NCI-H748 (cell line): ENCODE data around the gene CYGB.

ENCODE experiments used
- DNase-seq: peaks from one replicate; lab custom pipeline; 2025; ENCODE audit not compliant: unreplicated experiment; lab: John Stamatoyannopoulos, UW

Gene CYGB

DNA sequence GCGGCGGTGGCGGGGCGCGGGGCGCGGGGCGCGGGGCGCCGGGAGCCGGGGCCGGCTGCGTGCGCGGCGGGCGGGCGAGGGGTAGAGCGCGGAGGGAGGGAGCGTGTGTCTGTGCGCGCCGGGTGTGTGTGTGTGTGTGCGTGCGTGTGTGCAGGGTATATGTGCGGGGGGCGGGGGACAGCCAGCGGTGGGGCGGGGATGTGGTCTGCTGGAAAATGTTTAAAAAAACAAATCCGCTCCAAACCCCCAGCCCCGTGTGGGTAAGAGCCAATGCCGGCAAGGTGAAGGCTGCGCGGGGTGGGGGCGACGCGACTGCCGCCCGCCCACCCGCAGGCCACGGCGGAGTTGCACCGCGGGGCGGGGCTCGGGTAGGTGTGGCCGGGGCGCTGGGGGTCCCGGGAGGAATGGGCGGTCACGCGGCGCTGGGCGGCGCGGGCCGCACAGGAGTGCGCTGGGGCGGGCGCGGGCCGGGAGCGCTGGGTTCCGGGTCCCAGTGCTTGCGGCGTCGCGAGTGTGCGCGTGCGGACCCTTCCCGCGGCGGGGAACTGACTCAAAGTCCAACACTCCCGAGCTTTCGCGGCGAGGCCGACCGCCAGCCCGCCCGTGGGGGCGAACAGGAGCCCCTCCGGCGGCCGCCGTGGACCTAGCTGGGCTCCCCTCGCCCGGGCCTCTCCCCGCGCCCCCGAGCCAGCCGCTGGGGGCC lies at the start of gene CYGB:
TSS of gene CYGB (minus strand) at position 132 of the 703 bp plus-strand sequence. CDS start 167 bp downstream, outside the sequence.
- peak; percentile 40 for DNase-seq

DNA sequence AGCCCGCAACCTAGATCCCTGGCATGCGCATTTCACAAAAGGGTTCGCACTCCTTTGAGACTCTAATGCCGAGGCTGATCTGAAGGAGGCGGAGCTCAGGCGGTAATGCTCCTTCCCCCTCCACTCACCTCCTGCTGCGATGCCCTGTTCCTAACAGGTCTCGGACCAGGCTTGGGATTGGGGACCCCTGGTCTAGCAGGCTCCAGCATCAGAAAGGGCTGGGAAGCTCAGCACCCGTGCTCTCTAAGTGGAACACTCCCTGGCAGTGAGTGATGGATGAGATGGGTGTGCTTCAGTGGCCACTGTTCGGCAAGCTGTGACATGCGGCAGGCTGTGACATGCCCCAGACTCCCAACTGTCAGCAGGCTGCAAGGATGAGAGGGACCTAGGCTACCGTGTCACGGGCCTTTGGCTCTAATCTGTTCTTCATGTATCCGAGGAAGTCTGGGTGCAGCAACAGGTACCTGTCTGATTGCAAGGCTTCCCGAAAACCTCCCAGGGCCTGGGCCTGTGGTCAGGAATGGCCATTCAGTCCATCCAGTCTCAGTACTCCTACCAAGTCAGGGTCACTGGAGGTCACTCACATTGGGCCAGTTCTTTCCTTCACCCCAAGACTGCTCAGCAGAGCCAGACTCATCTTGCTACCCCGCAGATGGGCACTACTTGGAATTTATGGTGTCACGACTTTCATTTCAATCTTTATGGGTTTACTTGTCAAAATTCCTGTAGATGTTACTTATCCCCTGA lies 49.4 kb upstream of the CYGB start:
- DNase-seq, result no peak

DNA sequence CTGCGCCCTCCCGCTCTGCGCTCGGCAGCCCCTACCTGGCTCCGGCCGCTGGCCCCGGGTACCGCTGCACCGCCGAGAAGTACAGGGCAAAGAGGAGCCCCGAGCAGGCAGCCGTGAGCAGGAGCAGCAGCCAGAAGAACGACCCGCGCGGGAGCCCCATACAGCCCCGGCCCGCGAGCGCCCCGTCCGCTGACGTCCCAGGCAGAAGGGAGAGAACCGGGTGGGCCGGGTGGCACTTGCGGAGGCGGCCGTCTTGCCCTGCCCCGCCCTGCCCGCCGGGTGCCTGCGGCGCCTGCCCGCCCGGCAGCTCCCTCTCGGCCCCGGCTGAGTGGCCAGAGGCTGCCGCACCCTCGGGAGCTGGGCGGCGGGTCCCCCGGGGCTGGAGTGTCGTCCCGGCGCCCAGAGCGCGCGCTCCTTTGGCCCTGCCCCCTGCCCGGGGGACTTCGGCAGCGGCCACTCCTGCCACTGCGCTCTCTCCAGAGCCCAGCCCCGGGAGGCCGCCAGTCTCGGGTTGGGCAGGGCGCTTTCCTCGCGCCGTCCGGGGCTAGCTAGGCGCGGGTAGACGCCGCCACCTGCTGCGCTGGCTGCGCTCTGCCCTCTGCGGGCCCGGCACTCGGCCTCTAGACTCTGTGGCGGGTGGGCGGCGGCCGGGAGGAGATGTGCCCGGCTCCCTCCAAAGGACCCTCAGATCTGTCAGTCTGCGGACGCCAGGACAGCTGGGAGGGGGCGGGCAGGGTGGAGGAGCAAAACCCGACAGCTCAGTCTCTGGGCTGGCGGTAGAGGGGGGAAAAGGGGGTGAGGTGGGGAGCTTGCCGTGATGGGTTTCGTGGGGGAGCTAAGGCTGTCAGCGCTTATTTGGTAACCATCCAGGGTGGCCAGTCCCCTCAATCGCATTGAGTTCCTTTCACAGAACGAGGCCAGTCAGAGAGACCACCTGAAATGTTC lies 48.4 kb upstream of the CYGB start, which contains the start of gene ST6GALNAC2:
TSS of gene ST6GALNAC2 (minus strand) at position 212 of the 945 bp plus-strand sequence. CDS start at position 160, 52 bp downstream.
- peak; percentile 45 for DNase-seq

DNA sequence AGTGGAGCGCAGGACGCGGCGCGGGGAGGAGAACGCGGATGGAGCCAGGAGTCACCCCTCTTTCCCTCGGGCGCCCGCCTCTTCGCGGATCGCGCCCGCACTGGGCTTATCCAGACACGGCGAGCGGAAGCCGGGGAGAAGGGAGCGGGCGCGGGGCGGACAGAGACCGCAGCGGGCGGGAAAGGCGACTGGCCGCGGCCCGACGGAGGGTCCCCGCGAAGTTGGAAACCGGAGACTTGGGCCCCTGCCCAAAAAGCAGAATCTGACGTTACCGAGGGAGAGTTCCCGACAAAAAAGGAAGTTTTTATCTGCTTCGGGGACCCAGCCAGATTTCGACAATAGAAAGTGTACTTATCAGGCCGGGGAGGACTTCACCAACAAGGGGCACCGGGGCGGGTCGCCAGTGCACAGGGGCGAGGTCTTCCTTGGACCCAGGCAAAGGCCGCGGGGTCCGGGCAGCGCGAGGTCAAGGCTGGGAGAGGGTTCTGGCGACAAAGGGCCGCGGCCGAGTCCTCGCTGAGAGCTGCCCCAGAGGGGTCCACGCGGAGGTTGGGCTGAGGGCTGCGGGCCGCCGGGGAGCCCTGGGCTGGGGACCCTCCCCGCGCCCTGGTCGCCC lies 47.6 kb upstream of the CYGB start:
- peak; percentile 14 for DNase-seq

DNA sequence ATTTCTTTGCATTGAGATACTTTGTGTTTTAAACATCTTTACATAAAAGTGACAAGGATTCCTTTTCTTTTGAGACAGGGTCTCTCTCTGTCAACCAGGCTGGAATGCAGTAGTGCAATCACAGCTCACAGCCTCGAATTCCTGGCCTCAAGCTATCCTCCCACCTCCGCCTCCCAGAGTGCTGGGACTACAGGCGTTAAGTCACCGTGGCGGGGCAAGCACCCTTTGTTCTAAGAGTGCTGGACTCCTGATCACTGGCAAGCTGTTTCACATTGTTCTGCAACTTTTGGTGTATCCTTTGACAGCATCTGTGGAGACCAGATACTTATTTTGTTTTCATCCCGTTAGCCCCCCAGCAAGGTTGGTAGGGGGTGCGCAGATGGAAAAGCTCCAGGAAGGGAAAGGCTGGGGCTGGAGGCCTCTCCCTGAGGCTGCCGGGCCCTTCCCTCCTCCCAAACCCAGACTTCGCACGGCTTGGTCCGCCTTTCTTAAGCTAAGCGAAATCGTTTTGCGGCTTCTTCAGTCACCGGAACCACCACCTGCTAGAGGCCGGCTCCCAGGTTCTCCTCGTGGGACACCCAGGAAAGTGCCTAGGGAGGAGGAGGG lies 47.0 kb upstream of the CYGB start:
- DNase-seq, result no peak

DNA sequence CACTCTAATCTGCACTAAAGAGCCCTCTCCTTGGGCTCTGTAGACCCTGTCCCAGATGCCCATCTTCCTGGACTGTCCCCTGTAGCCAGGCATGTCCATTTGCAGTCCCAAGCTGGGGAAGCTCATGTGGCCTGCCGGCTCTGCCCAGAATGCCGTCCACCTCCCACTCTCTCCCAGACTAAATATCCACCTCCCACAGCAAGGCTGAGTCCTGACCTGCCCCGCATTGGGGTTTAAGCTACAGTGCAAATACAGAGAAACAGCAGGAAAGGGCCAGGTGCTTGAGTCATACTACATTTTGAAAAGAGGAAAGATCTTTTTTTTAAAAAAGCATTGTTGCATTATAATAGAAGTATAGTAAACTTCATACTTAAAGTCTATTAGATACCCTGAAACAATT lies 45.2 kb upstream of the CYGB start:
- DNase-seq, result no peak

DNA sequence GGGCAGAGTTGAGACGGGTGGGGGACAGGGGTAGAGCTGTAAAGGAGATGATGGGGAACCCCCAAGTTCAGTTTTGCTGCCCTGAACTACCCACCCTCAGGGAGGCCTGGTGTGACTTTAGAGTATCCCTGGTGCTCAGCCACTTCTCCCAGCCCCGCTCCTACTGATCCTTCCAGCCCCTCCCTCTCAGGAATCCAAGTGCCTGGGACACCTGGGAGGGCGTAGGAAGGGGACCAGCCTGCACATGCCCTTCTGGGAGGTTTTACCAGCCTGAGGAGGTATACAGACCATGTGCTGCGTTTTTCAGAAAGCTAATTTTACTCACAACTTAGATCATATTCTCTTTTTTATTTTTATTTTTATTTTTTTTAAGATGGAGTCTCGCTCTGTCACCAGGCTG lies 44.0 kb upstream of the CYGB start:
- DNase-seq, result no peak

DNA sequence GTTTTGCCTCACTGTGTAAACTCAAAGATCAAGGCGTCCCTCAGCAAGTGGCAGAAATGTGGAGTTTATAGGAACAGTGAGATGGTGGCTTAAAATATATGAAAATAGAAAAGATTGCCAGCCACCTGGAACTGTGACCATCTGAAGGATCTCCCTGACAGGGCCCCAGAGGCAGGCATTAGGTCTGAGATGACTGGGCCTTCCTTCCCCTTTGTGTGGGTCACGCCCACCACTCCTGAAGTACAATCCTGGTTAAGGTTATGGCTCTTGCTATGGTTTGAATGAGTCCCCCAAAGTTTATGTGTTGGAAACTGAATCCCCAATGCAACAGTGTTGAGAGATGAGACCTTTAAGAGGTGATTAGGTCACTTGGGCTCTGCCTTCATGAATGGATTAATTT lies 41.8 kb upstream of the CYGB start:
- DNase-seq, result no peak

DNA sequence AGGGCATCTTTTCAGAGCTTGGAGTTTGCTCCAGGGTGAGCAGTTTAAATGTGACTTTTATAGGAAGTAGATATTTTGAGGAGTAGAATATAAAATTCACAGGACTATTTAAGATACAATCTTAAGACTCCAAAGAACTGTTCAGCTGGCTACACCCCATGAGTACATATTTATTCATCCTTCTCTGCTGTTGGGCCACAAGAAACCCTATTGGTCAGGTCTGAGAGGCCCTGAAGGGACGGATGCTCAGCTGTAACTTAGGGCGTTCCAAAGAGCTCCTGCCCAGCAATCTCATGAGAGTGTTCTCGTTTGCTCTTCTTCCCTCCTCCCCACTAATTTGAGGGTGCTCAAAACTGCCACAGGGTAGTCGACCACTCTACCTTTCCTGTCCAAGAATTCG lies 40.9 kb upstream of the CYGB start:
- no peak for DNase-seq

DNA sequence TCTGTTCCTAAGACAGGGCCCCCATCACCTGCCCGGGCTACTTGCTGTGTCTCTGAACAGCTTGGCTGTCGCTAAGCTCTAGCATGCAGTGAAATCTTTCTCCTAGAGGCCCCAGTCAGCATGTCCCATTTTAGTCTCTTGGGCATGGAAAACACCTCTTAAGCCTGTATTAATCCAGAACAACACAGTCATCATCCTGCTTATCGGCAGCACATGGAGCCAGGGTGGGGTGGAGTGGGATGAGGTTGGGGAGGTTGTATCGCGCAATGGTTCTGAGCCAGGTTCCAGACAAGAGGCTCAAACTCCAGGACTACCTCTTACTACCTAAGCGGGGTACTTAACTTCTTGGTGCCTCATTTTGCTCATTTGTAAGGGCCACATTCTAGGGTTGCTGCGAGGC lies 40.4 kb upstream of the CYGB start:
- no peak for DNase-seq

DNA sequence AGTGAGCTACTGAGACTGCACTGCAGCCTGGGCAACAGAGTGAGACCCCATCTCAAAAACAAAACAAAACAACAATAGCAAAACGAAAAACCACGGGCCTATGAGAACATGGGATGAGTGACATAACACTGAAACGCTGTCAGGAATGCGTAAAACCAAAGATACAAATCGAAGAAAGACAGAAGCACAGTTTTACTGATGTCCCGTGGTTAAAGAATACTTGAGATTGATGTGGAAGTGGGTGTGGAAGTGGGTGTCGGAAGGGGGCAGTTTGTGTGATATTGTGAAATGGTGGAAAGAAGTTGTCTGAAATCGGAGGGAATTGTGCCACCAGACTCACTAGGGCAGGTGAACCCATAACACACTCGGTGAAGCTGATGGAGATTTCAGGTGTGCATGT lies 38.7 kb upstream of the CYGB start:
- no peak for DNase-seq

DNA sequence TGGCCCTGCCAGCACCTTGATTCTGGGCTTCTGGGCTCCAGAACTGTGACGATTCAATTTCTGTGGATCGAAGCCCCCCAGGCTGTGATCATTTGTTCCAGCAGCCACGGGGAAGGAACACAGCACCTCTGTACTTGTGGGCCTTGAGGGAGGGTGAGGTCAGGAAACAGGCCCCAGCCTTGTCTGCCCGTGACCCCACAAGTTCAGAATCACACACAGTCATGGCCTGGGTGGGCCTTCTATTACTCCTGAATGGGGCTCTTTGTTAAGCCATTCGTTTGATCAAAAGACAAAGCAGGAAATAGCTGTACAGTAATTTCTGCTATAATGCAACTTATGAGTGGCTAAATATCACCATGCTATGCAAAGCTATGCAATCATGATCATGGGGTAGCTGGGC lies 38.1 kb upstream of the CYGB start:
- no peak for DNase-seq

DNA sequence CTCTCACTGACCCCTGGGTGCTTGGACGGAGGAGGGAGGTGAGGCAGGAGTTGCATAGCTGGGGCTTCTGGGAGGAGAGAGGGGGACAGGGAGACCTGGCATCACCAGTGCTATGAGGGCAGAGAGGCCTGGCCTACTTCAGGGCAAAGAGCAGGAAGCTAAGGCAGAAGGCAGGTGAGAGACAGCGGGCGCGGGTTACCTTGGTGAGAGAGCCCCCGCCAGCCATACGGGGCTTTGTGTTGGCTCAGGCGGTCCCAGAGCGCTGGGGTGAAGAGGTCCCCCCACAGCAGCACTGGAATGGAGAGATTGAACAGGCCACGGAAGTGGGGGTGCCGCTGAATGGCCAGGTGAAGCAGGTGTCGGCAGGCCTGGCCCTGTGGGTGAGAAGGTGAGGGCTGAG lies 36.7 kb upstream of the CYGB start:
- no peak for DNase-seq

DNA sequence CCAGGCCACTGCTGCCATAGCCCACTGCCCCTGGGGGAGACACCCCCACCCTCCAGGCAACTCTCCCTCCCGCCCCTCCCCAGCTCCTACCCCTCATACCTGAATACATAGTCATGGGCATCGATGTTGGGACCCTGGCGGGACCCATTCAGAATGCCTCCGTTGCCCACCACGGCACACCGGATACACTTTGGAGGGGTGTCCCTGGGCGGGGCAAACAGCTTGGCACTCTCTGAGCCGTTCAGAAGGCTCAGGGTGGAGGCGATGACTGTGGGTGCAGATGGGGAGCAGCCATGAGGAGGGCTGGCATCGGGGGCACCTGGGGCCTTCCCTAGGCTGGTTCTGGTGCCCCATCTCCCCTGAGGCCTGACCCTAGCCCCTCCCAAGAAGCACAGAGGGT lies 35.6 kb upstream of the CYGB start:
- no peak for DNase-seq

DNA sequence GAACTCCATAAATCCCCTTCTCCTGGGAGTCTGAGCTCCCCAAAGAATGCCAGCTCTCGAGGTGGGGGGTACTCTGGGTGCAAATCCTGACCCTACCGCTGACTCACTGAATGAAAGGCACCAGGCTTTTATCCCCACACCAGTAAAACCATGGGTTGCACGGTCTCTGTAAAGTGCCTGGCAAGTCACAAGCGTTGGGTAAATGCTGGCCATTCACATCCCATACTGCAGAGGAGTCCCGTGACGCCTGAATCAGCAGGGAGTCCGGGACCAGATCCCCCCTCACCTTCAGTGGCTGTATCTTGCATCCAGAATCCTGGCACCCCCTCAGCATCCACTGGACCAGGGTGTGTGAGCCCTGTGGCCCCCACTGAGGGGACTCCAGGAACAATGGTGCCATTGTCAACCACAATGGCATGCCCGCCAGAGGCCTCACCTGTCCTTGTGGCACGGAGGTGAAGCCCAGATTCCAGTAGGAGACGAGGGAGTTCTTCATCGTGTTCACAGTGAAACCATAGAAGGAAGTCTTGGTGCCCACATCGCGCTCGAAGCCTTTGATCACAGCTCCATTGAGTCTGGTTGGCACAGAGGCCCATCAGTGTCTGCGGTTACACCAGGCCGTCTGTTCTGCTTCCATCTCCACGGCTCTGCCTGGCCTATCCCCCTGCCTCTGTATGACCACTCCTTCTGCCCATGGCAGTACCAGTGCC lies 34.8 kb upstream of the CYGB start:
- DNase-seq, result no peak

DNA sequence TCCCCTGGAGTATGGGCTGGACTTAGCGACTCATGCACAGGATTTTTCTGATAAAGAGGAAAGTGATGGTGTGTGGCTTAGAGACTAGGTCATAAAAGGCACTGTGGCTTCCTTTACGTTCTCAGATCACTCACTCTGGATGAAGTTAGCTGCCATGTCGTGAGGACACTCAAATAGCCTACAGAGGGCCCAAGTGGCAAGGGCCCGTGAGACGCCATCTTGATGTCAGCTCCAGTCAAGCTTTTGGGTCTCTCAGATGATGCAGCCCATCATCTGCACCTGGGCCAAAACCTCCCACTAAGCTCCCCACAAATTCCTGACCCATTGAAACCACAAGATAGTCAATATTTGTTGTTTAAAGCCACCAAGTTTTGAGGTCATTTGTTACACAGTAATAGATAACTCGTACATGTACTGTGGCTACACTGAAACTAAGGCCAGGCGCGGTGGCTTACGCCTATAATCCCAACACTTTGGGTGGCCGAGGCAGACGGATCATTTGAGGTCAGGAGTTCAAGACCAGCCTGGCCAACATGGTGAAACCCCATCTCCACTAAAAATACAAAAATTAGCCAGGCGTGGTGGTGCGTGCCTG lies 33.5 kb upstream of the CYGB start:
- no peak for DNase-seq

DNA sequence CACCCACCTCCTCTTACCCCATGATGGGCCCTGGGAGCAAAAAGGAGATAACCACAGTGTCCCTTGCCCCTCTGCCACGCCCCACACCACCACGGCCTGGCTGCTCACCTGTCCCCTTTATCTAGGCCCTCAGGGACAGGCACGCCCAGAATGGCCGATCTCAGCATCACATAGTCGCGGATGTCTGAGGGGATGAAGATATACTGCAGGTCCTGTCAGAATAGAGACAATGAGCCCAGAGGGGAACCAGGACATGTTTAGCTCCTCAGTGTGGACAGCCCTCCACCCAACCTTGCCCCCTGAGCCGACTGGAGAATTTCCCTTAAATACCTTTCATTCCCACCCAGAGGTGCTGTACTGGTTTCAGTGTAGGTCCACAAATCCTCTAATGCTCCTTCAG lies 32.9 kb upstream of the CYGB start:
- no peak for DNase-seq

DNA sequence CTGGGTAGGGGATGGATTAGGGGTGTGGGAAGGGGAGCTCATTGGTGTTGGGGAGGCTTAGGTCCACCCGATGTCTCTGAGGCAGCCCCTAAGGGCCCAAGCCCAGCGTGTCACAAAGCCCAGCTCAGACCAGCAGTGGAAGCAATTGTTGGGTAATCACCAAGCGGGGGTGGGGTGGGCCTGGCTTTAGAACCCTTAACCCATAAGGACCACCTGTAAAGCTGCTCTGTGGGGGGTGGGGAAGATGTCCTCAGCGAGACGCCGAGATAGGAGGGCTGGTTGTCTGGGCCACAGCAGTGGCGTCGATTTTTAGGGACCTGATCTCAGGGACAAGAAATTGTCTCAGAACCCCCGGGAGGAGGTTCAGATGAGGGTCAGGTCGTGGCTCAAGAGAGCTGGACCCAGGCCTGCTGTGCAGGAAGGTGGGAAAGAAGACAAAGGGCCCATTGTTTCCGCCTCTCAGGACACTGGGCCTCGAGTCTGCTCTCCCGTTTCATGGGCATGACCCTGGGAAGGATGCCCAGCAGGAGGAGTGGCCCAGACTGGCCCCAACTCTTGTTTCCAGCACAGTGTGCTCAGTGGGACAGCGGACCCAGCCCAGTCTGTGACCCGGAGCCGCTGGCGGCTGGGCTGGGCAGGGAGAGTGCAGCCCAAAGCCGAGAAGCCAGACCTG lies 32.2 kb upstream of the CYGB start:
- DNase-seq, result no peak

DNA sequence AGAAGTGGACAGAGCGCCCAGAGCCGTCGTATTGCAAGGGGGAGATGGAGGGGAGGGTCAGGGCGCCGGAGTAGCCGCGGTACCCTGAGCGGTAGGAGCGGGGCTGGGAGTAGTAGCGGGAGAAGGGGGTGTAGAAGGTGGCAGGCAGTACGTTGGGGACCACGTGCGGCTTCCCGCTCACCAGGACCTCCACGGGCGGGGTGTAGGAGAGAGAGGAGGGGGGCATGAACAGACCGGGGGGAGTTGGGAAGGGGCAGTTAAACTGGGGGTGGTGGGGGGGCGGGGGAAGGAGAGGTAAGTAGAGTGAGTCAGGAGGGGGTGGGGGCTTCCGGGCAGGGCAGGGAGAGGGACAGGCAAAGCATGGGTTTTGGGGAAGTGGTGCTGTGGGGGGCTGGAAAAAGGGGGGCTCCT lies 31.3 kb upstream of the CYGB start:
- DNase-seq, result no peak
